CD14-positive monocyte (primary cell): ENCODE results near the gene SPRY2. TPM values are rescaled to one million over a fixed set of nuclear protein-coding genes. Genes with fewer than 3 reads are reported as not detected.
"Not testable (repeated sequence)": the region's sequence is repeated elsewhere in the genome, so short reads cannot be mapped to it uniquely, and the experiment has no call there.

Source experiments
- DNase-seq, 3 donors: peaks; one replicate each; pipeline ENCODE4 v3.0.0-alpha.2; 2011 to 2022
- H2AFZ ChIP-seq: 2 replicates; pipeline ENCODE4 v1.6.0; 2012; ENCODE audit warnings: mild to moderate bottlenecking, low read depth, low read length, inconsistent platforms; ENCODE audit not compliant: insufficient read depth, poor library complexity, severe bottlenecking
- H3K27ac ChIP-seq, 2 donors: 1 replicate in 1 of 2; 2 replicates in 1 of 2; pipeline ENCODE4 v1.5.1; 2012 to 2013; ENCODE audit warnings: low read length in 2 of 2, control low read depth in 1 of 2, inconsistent platforms in 1 of 2, low read depth in 1 of 2, mild to moderate bottlenecking in 1 of 2
- H3K27me3 ChIP-seq, 2 donors: one replicate each; pipeline versions ENCODE4 v1.6.0 to v1.6.1; 2011 to 2013; ENCODE audit warnings: low read length in 2 of 2; ENCODE audit not compliant: control insufficient read depth in 2 of 2, insufficient read depth in 2 of 2
- H3K36me3 ChIP-seq, 2 donors: replicated peaks in 1 of 2; 1 replicate in 1 of 2; 2 replicates in 1 of 2; pipeline versions ENCODE4 v1.5.1 to v1.6.1; 2012 to 2013; ENCODE audit warnings: low read length in 2 of 2, control low read depth in 1 of 2, inconsistent platforms in 1 of 2, mild to moderate bottlenecking in 1 of 2; ENCODE audit not compliant: insufficient read depth in 2 of 2, control insufficient read depth in 1 of 2
- H3K4me1 ChIP-seq, 2 donors: 1 replicate in 1 of 2; 2 replicates in 1 of 2; pipeline versions ENCODE4 v1.5.1 to v1.6.1; 2012 to 2013; ENCODE audit warnings: low read length in 2 of 2, control low read depth in 1 of 2, inconsistent platforms in 1 of 2, mild to moderate bottlenecking in 1 of 2, moderate library complexity in 1 of 2; ENCODE audit not compliant: insufficient read depth in 2 of 2, control insufficient read depth in 1 of 2
- H3K4me2 ChIP-seq: replicated peaks from 2 replicates; pipeline ENCODE3; 2012; ENCODE audit warnings: low read length, moderate library complexity, mild to moderate bottlenecking; ENCODE audit not compliant: poor library complexity, severe bottlenecking; ENCODE audit errors: extremely low read depth
- H3K4me3 ChIP-seq, 3 experiments: fragments of 200-600 bp in 1 of 3; sonication (generic) in 1 of 3; replicated peaks in 1 of 3; 1 replicate in 2 of 3; 2 replicates in 1 of 3; pipeline ENCODE4 v1.5.1; 2011 to 2013; ENCODE audit warnings: low read length in 3 of 3, mild to moderate bottlenecking in 3 of 3, control low read depth in 2 of 3, low read depth in 2 of 3, inconsistent platforms in 1 of 3, moderate library complexity in 1 of 3
- H3K79me2 ChIP-seq: 2 replicates; pipeline ENCODE4 v1.6.0; 2012; ENCODE audit warnings: mild to moderate bottlenecking, control low read depth, inconsistent platforms, low read length, moderate library complexity; ENCODE audit not compliant: insufficient read depth
- H3K9ac ChIP-seq: 2 replicates; pipeline ENCODE4 v1.6.0; 2017; ENCODE audit warnings: low read length, mild to moderate bottlenecking; ENCODE audit not compliant: insufficient read depth, poor library complexity, severe bottlenecking
- H3K9me3 ChIP-seq, 2 donors: replicated peaks in 1 of 2; 1 replicate in 1 of 2; 2 replicates in 1 of 2; pipeline versions ENCODE4 v1.5.1 to v1.6.1; 2012 to 2013; ENCODE audit warnings: low read length in 2 of 2, control low read depth in 1 of 2; ENCODE audit not compliant: control insufficient read depth in 1 of 2, insufficient read depth in 1 of 2
- H4K20me1 ChIP-seq: 2 replicates; pipeline ENCODE4 v1.6.0; 2012; ENCODE audit warnings: mild to moderate bottlenecking, low read length, control low read depth, moderate library complexity; ENCODE audit not compliant: insufficient read depth
- H3K27ac Mint-ChIP-seq, 7 donors: one replicate each; pipeline ENCODE4 v1.8.0; 2020; ENCODE audit warnings: mild to moderate bottlenecking in 7 of 7, mixed read lengths in 7 of 7, moderate library complexity in 6 of 7, inconsistent platforms in 2 of 7
- H3K27me3 Mint-ChIP-seq, 3 donors: one replicate each; pipeline ENCODE4 v1.8.0; 2021 to 2022; ENCODE audit warnings: low read depth in 3 of 3, mild to moderate bottlenecking in 3 of 3, mixed read lengths in 3 of 3, moderate library complexity in 3 of 3, inconsistent platforms in 1 of 3
- H3K36me3 Mint-ChIP-seq, 2 donors: one replicate each; pipeline ENCODE4 v1.8.0; 2020; ENCODE audit warnings: mixed read lengths in 2 of 2, inconsistent platforms in 1 of 2, mild to moderate bottlenecking in 1 of 2
- H3K4me1 Mint-ChIP-seq: one replicate; pipeline ENCODE4 v1.8.0; 2020; ENCODE audit warnings: mild to moderate bottlenecking, mixed read lengths
- H3K4me3 Mint-ChIP-seq, 2 donors: one replicate each; pipeline ENCODE4 v1.8.0; 2020; ENCODE audit warnings: mild to moderate bottlenecking in 2 of 2, mixed read lengths in 2 of 2, moderate library complexity in 1 of 2
- H3K9me3 Mint-ChIP-seq, 7 donors: one replicate each; pipeline ENCODE4 v1.8.0; 2020 to 2022; ENCODE audit warnings: mixed read lengths in 7 of 7, mild to moderate bottlenecking in 6 of 7, moderate library complexity in 6 of 7, inconsistent platforms in 2 of 7
- WGBS: methylation state at CpG from one replicate; pipeline ENCODE4 v1.1.5; 2013; ENCODE audit warnings: missing lambda C conversion rate; ENCODE audit not compliant: insufficient coverage; 5-methylcytosine and 5-hydroxymethylcytosine counted together
- intact Hi-C, 2 donors: fragments of 100-400 bp; cut with micrococcal nuclease; formaldehyde crosslinking; loops; one replicate each; pipeline versions ENCODE4 v1.15.0 to v1.15.1; 2023
- polyA plus RNA-seq, 3 donors: library from polyadenylated mRNA; depleted of rRNA in 1 of 3; unstranded in 2 of 3; stranded (reverse) in 1 of 3; fragments of 300-500 nt in 2 of 3; fragments of >200 nt in 1 of 3; fragmentation: Illumina TruSeq in 2 of 3; gene quantifications; 1 replicate in 2 of 3; 2 replicates in 1 of 3; pipeline ENCODE4 v1.2.3, GENCODE V29; 2012 to 2021
- TF ChIP-seq, protein P1 (sequence below): fragments of 200-600 bp; IDR thresholded peaks from one replicate; pipeline ENCODE4 v1.8.0; 2022; ENCODE audit warnings: antibody characterized with exemption, mild to moderate bottlenecking

The SPRY2 gene
- polyA plus RNA-seq, 3 donors, result 0.26 to 1.8 (median 0.73) TPM

GRCh38 chr13:80345771-80346510, 5.0 kb upstream of the SPRY2 start:
- DNase-seq, result no peak
- Histone ChIP-seq H3K79me2 (no peaks in the 10 kb centered on the region), H3K27me3 (peaks cover 0 to 14% of the 10 kb centered on the region in 2 donors), H3K4me3 (no peak overlapping the region), H4K20me1 (no peaks in the 10 kb centered on the region), H3K36me3 (no peaks in the 10 kb centered on the region), H3K27ac (no peak overlapping the region), H2AFZ (no peak overlapping the region), H3K9ac (no peak overlapping the region), H3K4me1 (peaks cover 18 to 25% of the 10 kb centered on the region in 2 donors), H3K4me2 (no peak overlapping the region), H3K9me3 (no peaks in the 10 kb centered on the region)
- Mint-ChIP-seq H3K4me1 (peaks cover 21% of the 10 kb centered on the region), H3K36me3 (no peaks in the 10 kb centered on the region), H3K27me3 (peaks cover 12 to 30% (median 24%) of the 10 kb centered on the region in 3 donors), H3K9me3 (peaks cover 0 to 4% (median 3%) of the 10 kb centered on the region in 7 donors), H3K4me3 (no peak overlapping the region), H3K27ac (no peak overlapping the region)
- TF ChIP-seq, protein P1, sequence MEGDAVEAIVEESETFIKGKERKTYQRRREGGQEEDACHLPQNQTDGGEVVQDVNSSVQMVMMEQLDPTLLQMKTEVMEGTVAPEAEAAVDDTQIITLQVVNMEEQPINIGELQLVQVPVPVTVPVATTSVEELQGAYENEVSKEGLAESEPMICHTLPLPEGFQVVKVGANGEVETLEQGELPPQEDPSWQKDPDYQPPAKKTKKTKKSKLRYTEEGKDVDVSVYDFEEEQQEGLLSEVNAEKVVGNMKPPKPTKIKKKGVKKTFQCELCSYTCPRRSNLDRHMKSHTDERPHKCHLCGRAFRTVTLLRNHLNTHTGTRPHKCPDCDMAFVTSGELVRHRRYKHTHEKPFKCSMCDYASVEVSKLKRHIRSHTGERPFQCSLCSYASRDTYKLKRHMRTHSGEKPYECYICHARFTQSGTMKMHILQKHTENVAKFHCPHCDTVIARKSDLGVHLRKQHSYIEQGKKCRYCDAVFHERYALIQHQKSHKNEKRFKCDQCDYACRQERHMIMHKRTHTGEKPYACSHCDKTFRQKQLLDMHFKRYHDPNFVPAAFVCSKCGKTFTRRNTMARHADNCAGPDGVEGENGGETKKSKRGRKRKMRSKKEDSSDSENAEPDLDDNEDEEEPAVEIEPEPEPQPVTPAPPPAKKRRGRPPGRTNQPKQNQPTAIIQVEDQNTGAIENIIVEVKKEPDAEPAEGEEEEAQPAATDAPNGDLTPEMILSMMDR, result no peak
- intact Hi-C loops, result loop anchor here in 1 of 2 donors (10.0 kb wide), 2 partner anchors 171 to 571 kb away; no protein-coding TSS in a partner anchor
- 93% methylated on average over 4 of the region's 8 CpGs for WGBS

DNA sequence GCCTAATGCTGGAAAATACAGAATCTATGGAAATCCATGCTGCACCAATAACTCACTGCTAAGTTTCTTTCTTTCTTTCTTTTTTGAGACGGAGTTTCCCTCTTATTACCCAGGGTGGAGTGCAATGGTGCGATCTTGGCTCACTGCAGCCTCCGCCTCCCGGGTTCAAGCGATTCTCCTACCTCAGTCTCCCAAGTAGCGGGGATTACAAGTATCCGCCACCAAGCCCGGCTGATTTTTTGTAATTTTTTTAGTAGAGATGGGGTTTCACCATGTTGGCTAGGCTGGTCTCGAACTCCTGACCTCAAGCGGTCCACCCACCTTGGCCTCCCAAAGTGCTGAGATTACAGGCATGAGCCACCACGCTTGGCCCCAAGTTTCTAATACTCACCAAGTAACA, 3.1 kb upstream of the SPRY2 start:
- not testable (repeated sequence) for H3K79me2 ChIP-seq, H3K9ac ChIP-seq, H3K9me3 Mint-ChIP-seq, H3K4me3 ChIP-seq, H3K9me3 ChIP-seq, H3K36me3 ChIP-seq, H3K27ac Mint-ChIP-seq, DNase-seq, H3K4me2 ChIP-seq, H4K20me1 ChIP-seq, H3K4me3 Mint-ChIP-seq, H3K36me3 Mint-ChIP-seq, H2AFZ ChIP-seq, H3K27ac ChIP-seq
- Mint-ChIP-seq H3K4me1 (peaks cover 26% of the 10 kb centered on the region), H3K27me3 (peaks cover 16 to 30% (median 28%) of the 10 kb centered on the region in 3 donors)
- intact Hi-C loops, result loop anchor here in 1 of 2 donors (10.0 kb wide), 2 partner anchors 169 to 569 kb away; no protein-coding TSS in a partner anchor
- WGBS, result 88% methylated on average over 1 of the region's 11 CpGs
- Histone ChIP-seq H3K4me1 (peaks cover 32 to 43% of the 10 kb centered on the region in 2 donors), H3K27me3 (peaks cover 5 to 28% of the 10 kb centered on the region in 2 donors)
